Stomach (tissue), 9 donors: ENCODE measurements around the gene SLAMF1. TPM values are rescaled to one million over a fixed set of nuclear protein-coding genes. Genes with fewer than 3 reads are reported as not detected.

Source experiments
- DNase-seq, 2 donors: peaks; one replicate each; pipeline versions ENCODE4 v3.0.0 to v3.0.0-alpha.2; 2013 to 2019
- H3K27ac ChIP-seq, 5 donors: fragments of 200-600 bp in 4 of 5; sonication (generic) in 4 of 5; one replicate each; pipeline ENCODE4 v1.5.1; 2013 to 2019; ENCODE audit warnings: mild to moderate bottlenecking in 1 of 5, moderate library complexity in 1 of 5
- H3K27me3 ChIP-seq, 3 donors: fragments of 200-600 bp; sonication (generic); one replicate each; pipeline ENCODE4 v1.5.1; 2017 to 2019; ENCODE audit warnings: mixed run types in 1 of 3
- H3K36me3 ChIP-seq, 4 donors: fragments of 200-600 bp; sonication (generic); 1 replicate in 3 of 4; 2 replicates in 1 of 4; pipeline ENCODE4 v1.5.1; 2016 to 2019
- H3K4me1 ChIP-seq, 4 donors: fragments of 200-600 bp; sonication (generic); one replicate each; pipeline ENCODE4 v1.5.1; 2016 to 2019
- H3K4me3 ChIP-seq, 4 donors: fragments of 200-600 bp; sonication (generic) in 3 of 4; one replicate each; pipeline ENCODE4 v1.5.1; 2016 to 2019; ENCODE audit warnings: mild to moderate bottlenecking in 1 of 4
- H3K9me3 ChIP-seq, 4 donors: fragments of 200-600 bp; sonication (generic); one replicate each; pipeline ENCODE4 v1.5.1; 2016 to 2019
- CTCF ChIP-seq, 7 experiments: fragments of 450-650 bp in 4 of 7; fragments of 200-600 bp in 3 of 7; sonication (generic) in 3 of 7; IDR thresholded peaks; one replicate each; pipeline ENCODE4 v1.5.1; 2016 to 2019; ENCODE audit warnings: antibody characterized with exemption in 7 of 7, control low read depth in 2 of 7, mild to moderate bottlenecking in 1 of 7
- EP300 ChIP-seq: sonication (generic); formaldehyde crosslinking; IDR thresholded peaks from one replicate; pipeline ENCODE4 v1.6.1; 2017; ENCODE audit warnings: antibody characterized with exemption
- POLR2A ChIP-seq, 4 donors: fragments of 450-650 bp; IDR thresholded peaks; one replicate each; pipeline ENCODE4 v1.6.1; 2016; ENCODE audit warnings: antibody characterized with exemption in 4 of 4, control low read depth in 2 of 4, mild to moderate bottlenecking in 1 of 4, moderate library complexity in 1 of 4
- POLR2AphosphoS5 ChIP-seq, 3 donors: sonication (generic); formaldehyde crosslinking; IDR thresholded peaks; one replicate each; pipeline ENCODE4 v1.6.1; 2016; ENCODE audit warnings: antibody characterized with exemption in 3 of 3
- WGBS, 5 donors: extraction: QIAGEN DNeasy Blood & Tissue Kit in 3 of 5; methylation state at CpG; one replicate each; pipeline versions ENCODE4 v1.1.5 to v1.1.7; 2013 to 2018; 5-methylcytosine and 5-hydroxymethylcytosine counted together
- intact Hi-C: fragments of 100-400 bp; cut with DNase I; formaldehyde crosslinking; loops from one replicate; pipeline ENCODE4 v1.15.1; 2023; ENCODE audit warnings: low total_unique reads
- polyA plus RNA-seq, 3 donors: library from polyadenylated mRNA; stranded (reverse); fragments of 200-250 nt; gene quantifications; one replicate each; pipeline ENCODE4 v1.2.3, GENCODE V29; 2013
- total RNA-seq, 5 donors: library from RNA; depleted of rRNA; stranded (reverse); fragments of >200 nt; gene quantifications; one replicate each; pipeline versions ENCODE4 v1.1.0 to v1.2.3, GENCODE V29; 2014 to 2016
- donor health status: healthy with polysubstance abuse.
- donor health status: Bipolar disorder and iron deficiency.
- donor health status: healthy.

SLAMF1 gene
- total and polyA plus RNA-seq, 8 donors = 0.12 to 4.1 (median 0.92) TPM; not detected in 3

GRCh38 chr1:160645386-160646130 is 1.3 kb downstream of the SLAMF1 start:
- peak overlapping the region in 4 of 5 donors; percentile 6 to 65 (median 40) for H3K27ac ChIP-seq
- H3K27me3 ChIP-seq = no peaks in the 10 kb centered on the region
- no peaks in the 10 kb centered on the region for H3K36me3 ChIP-seq
- H3K4me3 ChIP-seq = peak overlapping the region; percentile 11 to 34 (median 26)
- TF ChIP-seq EP300 (no peak), POLR2A (IDR thresholded peaks at IDR 0.05) (no peak), POLR2AphosphoS5 (IDR thresholded peaks at IDR 0.05) (no peak), CTCF (IDR thresholded peaks at IDR 0.05) (no peak)
- 73 to 86% (median 77%) methylated on average over 10 to 13 of the region's 13 CpGs for WGBS, 5 donors
- peaks cover 0 to 6% (median 0%) of the 10 kb centered on the region in 4 donors for H3K4me1 ChIP-seq
- H3K9me3 ChIP-seq = no peaks in the 10 kb centered on the region
- intact Hi-C loops = no loop called here
- DNase-seq = no peak

DNA sequence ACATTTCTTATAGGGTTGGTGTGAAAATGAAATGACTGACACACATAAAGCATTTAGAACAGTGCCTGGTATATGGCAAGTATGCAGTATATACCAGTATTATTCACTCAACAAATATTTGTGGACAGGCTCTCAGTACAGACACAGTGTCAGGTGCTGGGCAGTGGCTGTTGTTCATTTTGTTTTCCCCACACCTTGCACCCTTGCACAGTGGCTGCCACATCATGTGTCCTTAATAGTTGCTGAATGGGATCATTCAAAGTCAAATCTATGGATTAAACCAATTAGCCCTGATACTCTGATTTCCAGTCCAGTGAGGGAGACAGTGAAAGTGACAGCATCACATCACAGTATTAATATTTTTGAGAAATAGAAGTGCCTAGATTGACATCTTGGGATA is 2.4 kb downstream of the SLAMF1 start:
- H3K27ac ChIP-seq = peak overlapping the region in 1 of 5 donors; percentile 65
- no peaks in the 10 kb centered on the region for H3K36me3 ChIP-seq
- H3K4me1 ChIP-seq = peaks cover 0 to 12% (median 4%) of the 10 kb centered on the region in 4 donors

DNA sequence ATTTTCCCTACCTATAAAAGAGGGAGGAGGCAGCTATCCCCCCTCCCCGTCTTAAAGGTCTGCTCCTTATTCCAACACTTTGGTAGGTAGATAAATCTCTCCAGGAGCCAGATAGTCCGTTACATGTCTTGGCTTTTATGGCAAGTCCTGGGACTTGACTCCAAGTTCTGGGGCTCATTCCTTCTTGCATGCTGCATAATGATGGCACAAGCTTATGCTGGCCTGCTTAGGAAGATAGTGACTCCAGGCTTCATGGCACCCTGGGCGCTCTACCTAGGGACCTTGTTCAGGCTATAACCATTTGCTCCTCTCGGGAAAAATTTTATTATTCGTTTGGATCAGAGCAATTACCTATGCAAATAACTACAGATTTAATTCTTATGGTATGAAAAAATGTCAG is 3.7 kb downstream of the SLAMF1 start:
- H3K27ac ChIP-seq = no peak overlapping the region
- H3K27me3 ChIP-seq = no peaks in the 10 kb centered on the region
- H3K36me3 ChIP-seq = no peaks in the 10 kb centered on the region
- intact Hi-C loops = no loop called here
- H3K9me3 ChIP-seq = no peaks in the 10 kb centered on the region
- peaks cover 0 to 19% (median 9%) of the 10 kb centered on the region in 4 donors for H3K4me1 ChIP-seq
- WGBS, 5 donors = 83 to 91% (median 86%) methylated on average over 5 of the region's 5 CpGs
- no peak for DNase-seq
- TF ChIP-seq POLR2AphosphoS5 (IDR thresholded peaks at IDR 0.05) = no peak
- TF ChIP-seq EP300 = no peak
- no peak for TF ChIP-seq CTCF (IDR thresholded peaks at IDR 0.05)
- no peak for TF ChIP-seq POLR2A (IDR thresholded peaks at IDR 0.05)
- H3K4me3 ChIP-seq = no peak overlapping the region

More for the DNA sequence above, 2.4 kb downstream of the SLAMF1 start:
- no peaks in the 10 kb centered on the region for H3K27me3 ChIP-seq
- no peak for DNase-seq
- TF ChIP-seq POLR2A (IDR thresholded peaks at IDR 0.05) (no peak), CTCF (IDR thresholded peaks at IDR 0.05) (no peak), POLR2AphosphoS5 (IDR thresholded peaks at IDR 0.05) (no peak), EP300 (no peak)
- no peaks in the 10 kb centered on the region for H3K9me3 ChIP-seq
- intact Hi-C loops = no loop called here
- H3K4me3 ChIP-seq = peak overlapping the region in 1 of 4 donors; percentile 34

GRCh38 chr1:160642281-160642644 is 4.6 kb downstream of the SLAMF1 start:
- Histone ChIP-seq H3K36me3 (no peaks in the 10 kb centered on the region), H3K9me3 (no peaks in the 10 kb centered on the region), H3K27ac (no peak overlapping the region), H3K27me3 (no peaks in the 10 kb centered on the region), H3K4me1 (peaks cover 0 to 19% (median 9%) of the 10 kb centered on the region in 4 donors), H3K4me3 (no peak overlapping the region)
- DNase-seq = no peak
- 82 to 97% (median 94%) methylated on average over 2 of the region's 2 CpGs for WGBS, 5 donors
- no peak for TF ChIP-seq CTCF (IDR thresholded peaks at IDR 0.05)
- TF ChIP-seq POLR2A (IDR thresholded peaks at IDR 0.05) = no peak
- no peak for TF ChIP-seq POLR2AphosphoS5 (IDR thresholded peaks at IDR 0.05)
- no peak for TF ChIP-seq EP300
- intact Hi-C loops = no loop called here
